ENCODE measurements around the gene NHSL2.

GRCh38 chrX:71941776-71942175, 31.1 kb downstream of the NHSL2 start:
- TF ChIP-seq CTCF (IDR thresholded peaks at IDR 0.05; ENCODE audit: low read depth, low read length) = no peak
- TF ChIP-seq EZH2phosphoT487 (IDR thresholded peaks at IDR 0.05; ENCODE audit: low read depth) = no peak
